Body of pancreas (tissue), 4 donors: ENCODE results near the gene CABP7. TPM values are rescaled to one million over a fixed set of nuclear protein-coding genes. Genes with fewer than 3 reads are reported as not detected.
A peak's percentile ranks its signal among the peaks of the same experiment; 100 is the strongest.

Experiments
- ATAC-seq: fragments of 150-250 bp; one replicate; pipeline ENCODE4 v1.9.1; 2016
- DNase-seq, 4 donors: peaks; one replicate each; pipeline ENCODE4 v3.0.0-alpha.2; 2019
- H3K27ac ChIP-seq, 4 donors: fragments of 200-600 bp; sonication (generic); 1 replicate in 3 of 4; 2 replicates in 1 of 4; pipeline versions ENCODE4 v1.5.1 to v1.6.1; 2016 to 2019; ENCODE audit warnings: mild to moderate bottlenecking in 1 of 4, mixed read lengths in 1 of 4, moderate library complexity in 1 of 4
- H3K27me3 ChIP-seq, 2 donors: fragments of 200-600 bp; sonication (generic); one replicate each; pipeline ENCODE4 v1.6.0; 2016; ENCODE audit warnings: mild to moderate bottlenecking in 1 of 2
- H3K36me3 ChIP-seq, 2 donors: fragments of 200-600 bp; sonication (generic); replicated peaks in 1 of 2; 2 replicates each; pipeline ENCODE4 v1.5.1; 2016; ENCODE audit warnings: low read depth in 2 of 2; ENCODE audit not compliant: insufficient read depth in 1 of 2
- H3K4me1 ChIP-seq: fragments of 200-600 bp; sonication (generic); one replicate; pipeline ENCODE4 v1.6.0; 2016
- H3K4me3 ChIP-seq, 2 donors: fragments of 200-600 bp; sonication (generic); 1 replicate in 1 of 2; 2 replicates in 1 of 2; pipeline ENCODE4 v1.5.1; 2016 to 2019
- H3K9me3 ChIP-seq, 3 donors: fragments of 200-600 bp; sonication (generic); 1 replicate in 2 of 3; 2 replicates in 1 of 3; pipeline ENCODE4 v1.5.1; 2016
- POLR2A ChIP-seq, 3 donors: fragments of 450-650 bp; IDR thresholded peaks; one replicate each; pipeline ENCODE4 v1.6.1; 2016; ENCODE audit warnings: antibody characterized with exemption in 3 of 3, mild to moderate bottlenecking in 2 of 3
- WGBS, 2 donors: methylation state at CpG; one replicate each; pipeline ENCODE4 v1.1.5; 2017; 5-methylcytosine and 5-hydroxymethylcytosine counted together
- intact Hi-C: fragments of 100-400 bp; cut with DNase I; formaldehyde crosslinking; loops from one replicate; pipeline ENCODE4 v1.15.1; 2023
- total RNA-seq, 2 donors: library from RNA; depleted of rRNA; stranded (reverse); fragments of >200 nt; gene quantifications; one replicate each; pipeline ENCODE4 v1.1.0, GENCODE V29; 2016
- TF ChIP-seq, protein P1 (sequence below), 7 experiments: fragments of 450-650 bp in 4 of 7; fragments of 200-600 bp in 3 of 7; sonication (generic) in 3 of 7; IDR thresholded peaks; one replicate each; pipeline ENCODE4 v1.5.1; 2016 to 2019; ENCODE audit warnings: antibody characterized with exemption in 7 of 7

Gene CABP7
- 1 to 10 TPM in 1 of 2 donors, under 1 TPM in 1; 0.78 to 2.6 TPM for total RNA-seq

DNA sequence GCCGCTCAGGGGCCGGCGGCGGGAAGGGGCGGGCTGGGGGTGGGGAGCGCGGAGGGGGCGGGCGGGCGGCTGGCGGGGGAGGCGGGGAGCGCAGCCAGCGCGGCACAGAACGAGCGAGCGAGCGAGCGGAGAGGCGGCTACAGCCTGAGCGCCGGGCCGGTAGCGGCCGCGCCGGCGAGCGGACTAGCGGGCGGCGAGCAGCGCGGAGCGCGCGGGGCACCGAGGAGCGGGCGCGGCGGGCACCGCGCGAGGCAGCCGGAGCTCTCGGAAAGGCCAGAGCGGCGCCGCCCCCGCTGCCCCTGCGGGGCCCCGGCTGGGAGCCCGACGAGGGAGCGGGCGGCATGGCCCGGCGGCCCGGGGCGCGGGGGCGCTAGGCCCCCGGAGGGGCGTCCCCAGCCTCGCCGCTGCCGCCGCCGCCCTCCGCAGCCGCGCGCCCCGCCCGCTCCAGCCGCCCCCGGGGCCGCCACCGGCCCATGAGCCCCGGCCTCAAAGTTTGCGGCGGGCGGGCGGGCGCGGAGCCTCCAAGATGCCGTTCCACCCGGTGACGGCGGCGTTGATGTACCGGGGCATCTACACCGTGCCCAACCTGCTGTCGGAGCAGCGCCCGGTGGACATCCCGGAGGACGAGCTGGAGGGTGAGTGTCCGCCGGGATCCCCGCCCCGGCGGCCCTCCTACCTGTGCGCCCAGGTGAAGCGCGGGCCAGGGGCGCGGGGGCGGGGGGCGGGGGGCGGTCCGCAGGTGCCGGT is at the start of gene CABP7:
Gene CABP7 (plus strand): TSS at position 105 of the 747 bp plus-strand sequence. CDS start 422 bp downstream, at position 527.
- intact Hi-C loops: no loop called here
- Histone ChIP-seq H3K36me3 (no peaks in the 10 kb centered on the region), H3K27ac (no peak within 1 kb of the TSS), H3K4me1 (peaks cover 8% of the 10 kb centered on the region), H3K4me3 (no peak within 1 kb of the TSS), H3K27me3 (peaks cover 0 to 12% of the 10 kb centered on the region in 2 donors), H3K9me3 (no peaks in the 10 kb centered on the region)
- TF ChIP-seq, protein P1, sequence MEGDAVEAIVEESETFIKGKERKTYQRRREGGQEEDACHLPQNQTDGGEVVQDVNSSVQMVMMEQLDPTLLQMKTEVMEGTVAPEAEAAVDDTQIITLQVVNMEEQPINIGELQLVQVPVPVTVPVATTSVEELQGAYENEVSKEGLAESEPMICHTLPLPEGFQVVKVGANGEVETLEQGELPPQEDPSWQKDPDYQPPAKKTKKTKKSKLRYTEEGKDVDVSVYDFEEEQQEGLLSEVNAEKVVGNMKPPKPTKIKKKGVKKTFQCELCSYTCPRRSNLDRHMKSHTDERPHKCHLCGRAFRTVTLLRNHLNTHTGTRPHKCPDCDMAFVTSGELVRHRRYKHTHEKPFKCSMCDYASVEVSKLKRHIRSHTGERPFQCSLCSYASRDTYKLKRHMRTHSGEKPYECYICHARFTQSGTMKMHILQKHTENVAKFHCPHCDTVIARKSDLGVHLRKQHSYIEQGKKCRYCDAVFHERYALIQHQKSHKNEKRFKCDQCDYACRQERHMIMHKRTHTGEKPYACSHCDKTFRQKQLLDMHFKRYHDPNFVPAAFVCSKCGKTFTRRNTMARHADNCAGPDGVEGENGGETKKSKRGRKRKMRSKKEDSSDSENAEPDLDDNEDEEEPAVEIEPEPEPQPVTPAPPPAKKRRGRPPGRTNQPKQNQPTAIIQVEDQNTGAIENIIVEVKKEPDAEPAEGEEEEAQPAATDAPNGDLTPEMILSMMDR (IDR thresholded peaks at IDR 0.05): no peak
- TF ChIP-seq POLR2A (IDR thresholded peaks at IDR 0.05): no peak
- DNase-seq: no peak
- 1% methylated on average over 83 of the region's 115 CpGs; no CpG with 5 or more reads in 1 of the 2 donors for WGBS, 2 donors
- ATAC-seq: peak; percentile 43

DNA sequence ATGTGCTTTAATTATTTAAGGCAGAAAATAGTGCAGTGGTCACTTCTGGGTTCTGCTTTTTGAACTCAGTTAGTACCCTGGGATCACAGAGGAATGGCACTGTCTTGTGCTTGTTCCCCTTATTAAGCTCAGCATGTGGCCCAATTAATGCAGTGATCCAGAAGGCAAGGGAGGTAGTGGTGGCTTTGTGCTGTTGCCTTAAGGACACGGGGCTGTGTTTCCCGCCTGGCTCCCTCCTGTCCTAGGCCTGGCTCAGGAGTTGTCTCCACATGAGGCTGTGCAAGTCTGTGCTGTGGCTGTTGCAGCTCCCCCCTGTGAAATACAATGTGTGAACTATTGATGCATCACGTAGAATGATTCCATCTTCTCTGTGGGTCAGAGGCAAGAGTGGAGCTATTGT is 49.2 kb upstream of the CABP7 start:
- intact Hi-C loops: no loop called here
- TF ChIP-seq POLR2A (IDR thresholded peaks at IDR 0.05): no peak
- TF ChIP-seq, protein P1 (IDR thresholded peaks at IDR 0.05): no peak
- DNase-seq: no peak
- H3K27me3 ChIP-seq: no peaks in the 10 kb centered on the region
- no peak for ATAC-seq
- 82 to 93% methylated on average over 3 of the region's 3 CpGs for WGBS, 2 donors
- H3K4me3 ChIP-seq: no peak overlapping the region
- H3K9me3 ChIP-seq: no peaks in the 10 kb centered on the region
- no peaks in the 10 kb centered on the region for H3K4me1 ChIP-seq
- no peak overlapping the region for H3K27ac ChIP-seq
- peaks cover 3 to 39% of the 10 kb centered on the region in 2 donors for H3K36me3 ChIP-seq

DNA sequence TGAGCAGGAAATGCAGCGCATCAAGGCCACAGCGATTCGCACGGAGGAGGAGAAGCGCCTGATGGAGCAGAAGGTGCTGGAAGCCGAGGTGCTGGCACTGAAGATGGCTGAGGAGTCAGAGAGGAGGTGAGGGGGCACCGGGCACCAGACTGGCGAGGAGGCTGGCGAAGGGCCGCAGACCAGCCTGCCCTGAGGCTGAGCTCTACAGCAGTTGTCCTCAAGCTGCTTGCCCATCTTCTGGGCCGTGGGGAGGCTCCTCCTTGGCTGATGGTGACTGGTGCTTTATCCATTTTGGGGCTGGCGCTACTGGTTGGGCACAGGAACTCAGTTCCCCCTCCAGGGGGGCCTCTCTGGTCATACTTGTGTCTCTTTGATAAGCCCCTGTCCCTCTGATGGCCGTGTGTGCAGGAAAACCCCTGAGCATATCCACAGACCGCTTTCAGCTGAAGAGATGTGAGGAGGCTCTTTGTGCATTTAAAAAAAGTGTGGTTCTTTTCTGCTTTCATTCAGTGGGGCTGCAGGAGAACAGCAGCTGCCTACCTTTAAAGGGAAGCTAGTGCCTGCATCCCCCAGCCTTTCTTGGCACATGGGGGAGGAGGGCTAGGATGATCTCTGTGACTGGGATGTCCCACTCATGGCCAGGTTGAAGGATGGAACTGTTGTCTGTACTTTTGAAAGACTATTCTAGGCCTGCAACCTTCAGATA is 46.3 kb upstream of the CABP7 start:
- intact Hi-C loops: no loop called here
- 93 to 95% methylated on average over 13 to 14 of the region's 14 CpGs for WGBS, 2 donors
- ATAC-seq (no peak), DNase-seq (no peak)
- Histone ChIP-seq H3K27ac (no peak overlapping the region), H3K4me1 (no peaks in the 10 kb centered on the region), H3K9me3 (no peaks in the 10 kb centered on the region), H3K4me3 (no peak overlapping the region), H3K36me3 (peaks cover 13 to 52% of the 10 kb centered on the region in 2 donors), H3K27me3 (no peaks in the 10 kb centered on the region)
- TF ChIP-seq POLR2A (IDR thresholded peaks at IDR 0.05): no peak
- TF ChIP-seq, protein P1 (IDR thresholded peaks at IDR 0.05): no peak

DNA sequence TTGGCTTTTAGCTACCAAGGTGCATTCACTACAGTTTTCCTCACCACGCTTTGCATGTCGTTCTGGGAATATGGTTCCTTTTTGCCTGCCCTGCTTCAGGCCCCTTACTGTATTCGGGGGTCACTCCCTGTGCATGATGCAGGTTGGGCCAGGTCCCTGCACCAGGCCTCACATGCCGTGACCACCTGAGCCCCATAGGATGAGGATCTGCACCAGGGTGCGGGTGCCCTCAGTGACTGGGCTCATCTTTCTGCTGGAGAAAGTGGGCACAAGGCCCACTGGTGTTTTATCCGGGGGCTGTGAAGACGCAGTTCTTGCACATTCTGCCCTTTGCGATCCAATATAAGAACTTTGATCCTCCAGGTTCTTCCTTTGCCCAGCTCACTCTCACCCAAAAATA is 45.7 kb upstream of the CABP7 start:
- intact Hi-C loops: no loop called here
- Histone ChIP-seq H3K27me3 (no peaks in the 10 kb centered on the region), H3K4me3 (no peak overlapping the region), H3K4me1 (no peaks in the 10 kb centered on the region), H3K27ac (no peak overlapping the region), H3K9me3 (no peaks in the 10 kb centered on the region), H3K36me3 (peaks cover 19 to 52% of the 10 kb centered on the region in 2 donors)
- ATAC-seq: no peak
- TF ChIP-seq, protein P1 (IDR thresholded peaks at IDR 0.05): no peak
- no peak for TF ChIP-seq POLR2A (IDR thresholded peaks at IDR 0.05)
- DNase-seq: no peak
- WGBS, 2 donors: 84 to 87% methylated on average over 8 of the region's 8 CpGs
